Left lung (tissue), 10 donors: ENCODE measurements around the gene MSMO1. TPM values are rescaled to one million over a fixed set of nuclear protein-coding genes. Genes with fewer than 3 reads are reported as not detected.

Source experiments
- ATAC-seq: fragments of 200-7000 bp; cut with Tn5 transposase; one replicate; pipeline ENCODE4 v1.9.1; 2020; ENCODE audit warnings: moderate library complexity
- DNase-seq, 4 donors: peaks; one replicate each; pipeline ENCODE4 v3.0.0-alpha.2; 2013 to 2020
- H3K27ac ChIP-seq, 2 donors: fragments of 200-600 bp; sonication (generic) in 1 of 2; one replicate each; pipeline versions ENCODE4 v1.5.0 to v1.8.0; 2020 to 2021
- H3K27me3 ChIP-seq, 2 donors: fragments of 200-600 bp; sonication (generic) in 1 of 2; one replicate each; pipeline versions ENCODE4 v1.5.0 to v1.8.0; 2020 to 2021
- H3K36me3 ChIP-seq, 2 donors: fragments of 200-600 bp; sonication (generic) in 1 of 2; one replicate each; pipeline versions ENCODE4 v1.5.0 to v1.8.0; 2020 to 2021
- H3K4me1 ChIP-seq, 2 donors: fragments of 200-600 bp; one replicate each; pipeline ENCODE4 v1.8.0; 2021
- H3K4me3 ChIP-seq, 2 donors: fragments of 200-600 bp; sonication (generic) in 1 of 2; one replicate each; pipeline versions ENCODE4 v1.5.0 to v1.8.0; 2020 to 2021; ENCODE audit warnings: mild to moderate bottlenecking in 1 of 2
- H3K9me3 ChIP-seq, 2 donors: fragments of 200-600 bp; sonication (generic) in 1 of 2; one replicate each; pipeline versions ENCODE4 v1.5.0 to v1.8.0; 2020 to 2021
- CTCF ChIP-seq, 2 donors: fragments of 200-600 bp; sonication (generic) in 1 of 2; IDR thresholded peaks; one replicate each; pipeline versions ENCODE4 v1.5.0 to v1.8.0; 2021; ENCODE audit warnings: antibody characterized with exemption in 2 of 2
- intact Hi-C, 2 donors: fragments of 100-400 bp; cut with DNase I; formaldehyde crosslinking; loops; one replicate each; pipeline versions ENCODE4 v1.11.2 to v1.14.2; 2022
- microRNA-seq, 2 donors: library from miRNA; unstranded; fragments of <30 nt; microRNA quantifications; one replicate each; pipeline ENCODE4, GENCODE V29; 2019
- polyA plus RNA-seq, 6 donors: library from polyadenylated mRNA; unstranded; fragments of 120-200 nt; gene quantifications; one replicate each; pipeline ENCODE4 v1.2.1, GENCODE V29; 2013; ENCODE audit not compliant: insufficient read length in 6 of 6
- total RNA-seq, 2 donors: library from RNA; stranded (reverse); fragmentation: NEBNext Ultra II Directional; extraction: Animal tissue kit (Norgen Biotek cat#: 25700); gene quantifications; one replicate each; pipeline ENCODE4 v1.2.1, GENCODE V29; 2021
- donor health status: DM: no; HTN: yes; CAD: no.
- donor health status: DM: no; HTN: no; CAD: no.

Gene MSMO1
- total and polyA plus RNA-seq, 8 donors: 26.0 to 270 (median 34.4) TPM

DNA sequence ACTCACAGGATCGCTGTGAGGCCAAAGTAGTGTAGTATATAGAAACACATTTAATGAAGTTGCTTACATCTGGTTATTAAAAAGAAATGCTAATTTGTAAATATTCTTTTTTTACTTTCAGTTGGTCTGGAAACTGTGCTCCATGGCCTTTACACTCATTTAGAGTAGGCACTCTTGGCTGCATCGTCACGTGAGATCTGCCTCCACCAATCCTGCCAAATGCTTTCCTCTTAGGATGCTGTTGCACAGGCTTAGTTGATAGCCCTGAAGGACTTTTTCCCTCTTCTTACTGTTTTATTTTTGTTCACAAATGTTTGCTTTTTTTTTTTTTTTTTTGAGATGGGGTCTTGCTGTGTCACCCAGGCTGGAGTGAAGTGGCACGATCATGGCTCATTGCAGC is 57.7 kb downstream of the MSMO1 start:
- no peak for DNase-seq
- no peaks in the 10 kb centered on the region for H3K4me1 ChIP-seq
- intact Hi-C loops: no loop called here

DNA sequence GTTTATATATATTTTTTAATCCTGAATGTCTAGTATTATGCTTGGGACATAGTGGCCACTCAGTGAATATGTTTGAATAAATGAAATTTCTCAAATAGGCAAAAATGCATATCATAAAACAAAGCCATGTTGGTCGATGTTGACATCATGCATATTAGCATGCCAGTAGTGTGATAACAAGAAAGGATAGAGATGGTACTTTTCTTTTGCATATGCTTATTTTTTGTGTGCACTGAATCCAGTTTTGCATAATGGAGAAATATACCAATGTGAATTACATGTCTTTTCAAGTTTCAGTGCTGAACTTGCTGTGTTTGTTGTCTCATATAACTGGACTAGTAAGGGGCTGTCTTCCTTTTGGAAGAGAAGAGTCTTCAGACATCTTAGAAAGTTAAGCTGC is 58.9 kb downstream of the MSMO1 start:
- Histone ChIP-seq H3K27me3 (peaks cover 0 to 18% of the 10 kb centered on the region in 2 donors), H3K4me1 (no peaks in the 10 kb centered on the region), H3K9me3 (no peaks in the 10 kb centered on the region), H3K36me3 (no peaks in the 10 kb centered on the region), H3K27ac (no peak overlapping the region), H3K4me3 (no peak overlapping the region)
- ATAC-seq (no peak), DNase-seq (no peak)
- TF ChIP-seq CTCF (IDR thresholded peaks at IDR 0.05): no peak
- intact Hi-C loops: no loop called here

More for the DNA sequence above, 57.7 kb downstream of the MSMO1 start:
- Histone ChIP-seq H3K9me3 (no peaks in the 10 kb centered on the region), H3K27me3 (peaks cover 0 to 26% of the 10 kb centered on the region in 2 donors), H3K27ac (no peak overlapping the region), H3K4me3 (no peak overlapping the region), H3K36me3 (no peaks in the 10 kb centered on the region)
- TF ChIP-seq CTCF (IDR thresholded peaks at IDR 0.05): no peak
- ATAC-seq: no peak

DNA sequence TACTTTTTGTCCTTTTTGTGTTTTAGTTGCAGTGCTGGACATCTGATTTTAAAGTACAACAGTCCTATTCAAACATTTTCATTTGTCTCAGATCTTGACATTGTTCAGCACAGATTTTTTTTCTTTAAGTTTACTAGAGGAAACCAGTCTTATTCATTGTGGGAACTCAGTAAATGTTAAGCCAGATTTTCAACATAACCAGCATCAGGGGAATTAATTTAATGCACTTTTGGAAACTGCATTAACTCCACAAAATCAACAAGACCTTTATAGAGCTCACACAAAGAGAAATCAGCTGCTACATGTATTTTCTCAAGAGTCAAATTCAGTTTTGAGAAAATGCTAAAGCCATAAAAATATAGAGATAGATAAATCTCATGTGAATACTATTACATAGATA is 61.3 kb downstream of the MSMO1 start:
- Histone ChIP-seq H3K4me1 (no peaks in the 10 kb centered on the region), H3K36me3 (no peaks in the 10 kb centered on the region), H3K4me3 (no peak overlapping the region), H3K27me3 (no peaks in the 10 kb centered on the region), H3K27ac (no peak overlapping the region), H3K9me3 (no peaks in the 10 kb centered on the region)
- no peak for DNase-seq
- intact Hi-C loops: no loop called here
- no peak for ATAC-seq
- no peak for TF ChIP-seq CTCF (IDR thresholded peaks at IDR 0.05)

Small RNA genes lying within 50 kb of the gene (microRNA-seq; reads per million reads assigned to microRNA genes)
- 0 reads per million in 2 donors for gene MIR578

Other genes starting within 250 kb of the MSMO1 start
- gene TMEM192, start 214.8 kb upstream of the MSMO1 start, total RNA-seq: 10 to 100 TPM; 23.7 to 25.8 TPM
- gene TMEM192, start 214.8 kb upstream of the MSMO1 start, polyA plus RNA-seq: 10 to 100 TPM; 16.8 to 19.8 (median 19.6) TPM
- gene KLHL2, start 120.1 kb upstream of the MSMO1 start, total RNA-seq: 10 to 100 TPM; 32.9 to 53.4 TPM
- gene KLHL2, start 120.1 kb upstream of the MSMO1 start, polyA plus RNA-seq: 10 to 100 TPM; 16.2 to 22.2 (median 17.8) TPM
- 10 to 100 TPM; 24.5 to 28.9 TPM for gene CPE, start 51.3 kb downstream of the MSMO1 start, total RNA-seq
- gene CPE, start 51.3 kb downstream of the MSMO1 start, polyA plus RNA-seq: 100 to 1,000 TPM; 149 to 222 (median 177) TPM